Adrenal gland (tissue), 5 donors: ENCODE measurements around the gene UBE2D2.

Experiments
- CTCF ChIP-seq, 6 experiments: fragments of 450-650 bp in 4 of 6; fragments of 200-600 bp in 2 of 6; sonication (generic) in 1 of 6; IDR thresholded peaks; 1 replicate in 5 of 6; 2 replicates in 1 of 6; pipeline versions ENCODE4 v1.5.1 to v1.8.0; 2016 to 2021; ENCODE audit warnings: antibody characterized with exemption in 6 of 6, mild to moderate bottlenecking in 2 of 6, moderate library complexity in 1 of 6
- POLR2A ChIP-seq, 2 donors: fragments of 450-650 bp; IDR thresholded peaks; one replicate each; pipeline ENCODE4 v1.6.1; 2017; ENCODE audit warnings: antibody characterized with exemption in 2 of 2, mild to moderate bottlenecking in 2 of 2, moderate library complexity in 1 of 2
- donor health status: DM: no; HTN: no; CAD: no.

DNA sequence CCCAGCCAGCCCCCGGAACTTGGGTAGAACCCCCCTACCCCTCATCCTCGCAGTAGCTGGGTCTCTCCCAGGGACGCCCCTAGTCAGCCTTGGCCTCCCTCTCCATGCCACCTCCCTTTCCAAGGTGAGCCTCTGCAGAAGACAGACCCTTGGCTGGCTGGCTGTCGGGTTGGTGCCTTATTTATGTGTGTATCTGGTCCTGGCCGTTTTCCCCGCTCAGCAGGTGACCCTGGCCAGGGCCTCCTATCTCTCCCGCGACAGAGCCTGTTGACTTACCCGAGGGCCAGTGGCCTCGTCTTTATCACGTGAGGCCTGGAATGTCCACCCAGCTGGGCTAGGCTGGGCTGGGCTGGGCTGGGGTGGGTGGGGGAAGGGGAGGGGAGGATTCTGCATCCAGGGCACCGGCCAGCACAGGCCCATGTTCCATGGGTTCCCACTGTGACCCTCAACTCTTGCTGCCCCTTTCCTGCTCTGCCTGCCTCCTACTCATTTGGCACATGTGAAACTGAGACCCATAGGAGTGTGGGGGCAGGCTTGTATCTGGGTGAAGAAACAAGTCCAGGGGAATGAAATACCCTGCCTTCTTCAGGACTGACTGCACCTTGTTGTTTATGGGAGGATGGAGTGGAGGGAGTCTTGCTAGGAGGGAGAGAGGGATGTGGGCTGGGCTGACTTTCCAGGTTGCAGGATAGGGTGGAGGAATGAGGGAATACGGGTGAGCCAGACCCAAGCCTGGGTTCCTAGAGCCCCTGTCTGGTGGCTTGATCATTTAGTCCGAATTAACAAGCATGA, 90.1 kb downstream of the UBE2D2 start:
- TF ChIP-seq CTCF (IDR thresholded peaks at IDR 0.05) (no peak), POLR2A (IDR thresholded peaks at IDR 0.05) (peak; percentile 68 to 95)
